Measurements from ENCODE around the gene NCKAP5. TPM values are rescaled to one million over a fixed set of nuclear protein-coding genes. Genes with fewer than 3 reads are reported as not detected.

NCKAP5 gene
- total and polyA plus RNA-seq, 4 donors, result 2.3 to 20.2 (median 8.1) TPM

DNA sequence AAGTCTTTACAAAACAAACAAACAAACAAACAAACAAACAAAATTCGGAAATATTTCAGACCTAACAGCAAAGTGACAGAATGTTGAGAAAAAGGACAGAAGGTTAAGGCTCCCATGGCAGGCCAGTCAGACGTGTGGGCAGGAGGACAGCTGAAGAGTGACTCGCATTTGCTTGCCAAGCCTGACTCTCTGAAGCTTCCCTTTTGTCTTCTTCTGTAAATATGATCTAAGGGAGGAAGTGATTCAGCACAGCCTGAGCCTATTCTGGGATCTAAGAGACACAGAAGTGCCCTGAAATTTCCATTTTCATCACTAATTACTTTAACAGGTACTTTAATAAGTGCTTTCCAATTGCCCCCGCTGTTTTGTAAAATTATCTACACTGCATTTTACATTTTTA, 764.2 kb downstream of the NCKAP5 start:
- TF ChIP-seq, protein P1, sequence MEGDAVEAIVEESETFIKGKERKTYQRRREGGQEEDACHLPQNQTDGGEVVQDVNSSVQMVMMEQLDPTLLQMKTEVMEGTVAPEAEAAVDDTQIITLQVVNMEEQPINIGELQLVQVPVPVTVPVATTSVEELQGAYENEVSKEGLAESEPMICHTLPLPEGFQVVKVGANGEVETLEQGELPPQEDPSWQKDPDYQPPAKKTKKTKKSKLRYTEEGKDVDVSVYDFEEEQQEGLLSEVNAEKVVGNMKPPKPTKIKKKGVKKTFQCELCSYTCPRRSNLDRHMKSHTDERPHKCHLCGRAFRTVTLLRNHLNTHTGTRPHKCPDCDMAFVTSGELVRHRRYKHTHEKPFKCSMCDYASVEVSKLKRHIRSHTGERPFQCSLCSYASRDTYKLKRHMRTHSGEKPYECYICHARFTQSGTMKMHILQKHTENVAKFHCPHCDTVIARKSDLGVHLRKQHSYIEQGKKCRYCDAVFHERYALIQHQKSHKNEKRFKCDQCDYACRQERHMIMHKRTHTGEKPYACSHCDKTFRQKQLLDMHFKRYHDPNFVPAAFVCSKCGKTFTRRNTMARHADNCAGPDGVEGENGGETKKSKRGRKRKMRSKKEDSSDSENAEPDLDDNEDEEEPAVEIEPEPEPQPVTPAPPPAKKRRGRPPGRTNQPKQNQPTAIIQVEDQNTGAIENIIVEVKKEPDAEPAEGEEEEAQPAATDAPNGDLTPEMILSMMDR (IDR thresholded peaks at IDR 0.05; ENCODE audit: control extremely low read depth, extremely low read depth), result no peak
- Histone ChIP-seq H3K27me3 (ENCODE audit: control insufficient read depth in 3 of 3, insufficient read depth in 3 of 3, low read length in 2 of 3) (no peaks in the 10 kb centered on the region), H3K4me3 (no peak overlapping the region), H3K9me3 (ENCODE audit: control insufficient read depth in 4 of 4, insufficient read depth in 3 of 4, low read length in 3 of 4) (no peaks in the 10 kb centered on the region), H3K4me1 (ENCODE audit: control insufficient read depth in 5 of 5, insufficient read depth in 5 of 5, low read length in 5 of 5) (peaks cover 0 to 1% (median 0%) of the 10 kb centered on the region in 5 donors), H3K9ac (ENCODE audit: insufficient read depth in 1 of 2, low read length in 2 of 2) (no peak overlapping the region), H3K36me3 (ENCODE audit: control insufficient read depth in 4 of 4, insufficient read depth in 4 of 4, low read length in 4 of 4) (no peaks in the 10 kb centered on the region), H3K27ac (ENCODE audit: low read depth in 1 of 2, low read length in 1 of 2) (no peak overlapping the region)
- ATAC-seq (ENCODE audit: insufficient read depth, low FRiP score) (no peak), DNase-seq (peak in 1 of 3 donors; percentile 19)
- 34 to 41% methylated on average over 4 of the region's 4 CpGs for WGBS, 2 donors

DNA sequence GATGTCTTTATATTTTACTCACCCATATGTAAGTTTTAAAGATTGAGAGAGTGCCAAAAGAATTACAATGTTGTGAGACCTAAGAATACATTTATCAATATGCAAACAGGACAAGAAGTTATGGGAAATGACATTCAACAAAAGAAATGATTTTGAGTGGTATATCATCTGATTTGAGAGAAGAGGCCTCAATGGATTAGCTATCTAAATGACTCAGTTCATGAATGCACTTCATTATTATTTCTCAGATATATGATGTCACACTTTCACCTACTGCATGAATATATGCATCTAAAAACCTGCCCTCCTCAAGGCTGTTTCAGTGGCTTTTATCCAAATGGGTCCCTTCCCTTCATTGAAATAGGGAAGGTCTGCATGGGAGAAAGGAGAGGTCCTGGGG, 769.9 kb downstream of the NCKAP5 start:
- no peak overlapping the region for H3K9ac ChIP-seq (ENCODE audit: insufficient read depth in 1 of 2, low read length in 2 of 2)
- no peak overlapping the region for H3K4me3 ChIP-seq
- H3K9me3 ChIP-seq (ENCODE audit: control insufficient read depth in 4 of 4, insufficient read depth in 3 of 4, low read length in 3 of 4), result no peaks in the 10 kb centered on the region
- no peak overlapping the region for H3K27ac ChIP-seq (ENCODE audit: low read depth in 1 of 2, low read length in 1 of 2)
- TF ChIP-seq, protein P1 (IDR thresholded peaks at IDR 0.05; ENCODE audit: control extremely low read depth, extremely low read depth), result no peak
- DNase-seq, result no peak
- H3K27me3 ChIP-seq (ENCODE audit: control insufficient read depth in 3 of 3, insufficient read depth in 3 of 3, low read length in 2 of 3), result no peaks in the 10 kb centered on the region
- H3K4me1 ChIP-seq (ENCODE audit: control insufficient read depth in 5 of 5, insufficient read depth in 5 of 5, low read length in 5 of 5), result no peaks in the 10 kb centered on the region
- H3K36me3 ChIP-seq (ENCODE audit: control insufficient read depth in 4 of 4, insufficient read depth in 4 of 4, low read length in 4 of 4), result no peaks in the 10 kb centered on the region
- no peak for ATAC-seq (ENCODE audit: insufficient read depth, low FRiP score)

DNA sequence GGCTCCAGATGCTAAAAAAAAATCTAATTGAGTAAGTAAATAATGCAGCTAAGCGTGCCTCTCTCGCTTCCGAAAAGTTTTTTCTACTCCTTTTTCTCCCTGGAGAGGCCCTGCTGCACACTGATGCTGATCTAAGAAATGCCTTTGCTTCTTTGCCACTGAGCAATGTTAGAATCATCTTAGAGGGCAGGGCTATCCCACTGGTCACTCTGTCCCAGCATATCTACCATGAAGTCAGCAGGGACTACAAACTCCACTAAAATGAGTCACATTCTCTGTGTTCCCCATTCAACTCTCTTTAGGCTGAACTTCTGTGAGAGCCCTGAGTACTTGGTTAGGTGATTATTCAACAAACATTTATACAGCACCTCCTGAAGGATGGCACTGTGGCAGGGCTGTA, 770.7 kb downstream of the NCKAP5 start:
- no peaks in the 10 kb centered on the region for H3K27me3 ChIP-seq (ENCODE audit: control insufficient read depth in 3 of 3, insufficient read depth in 3 of 3, low read length in 2 of 3)
- H3K9ac ChIP-seq (ENCODE audit: insufficient read depth in 1 of 2, low read length in 2 of 2), result no peak overlapping the region
- no peak overlapping the region for H3K4me3 ChIP-seq
- no peaks in the 10 kb centered on the region for H3K4me1 ChIP-seq (ENCODE audit: control insufficient read depth in 5 of 5, insufficient read depth in 5 of 5, low read length in 5 of 5)
- DNase-seq (no peak), ATAC-seq (ENCODE audit: insufficient read depth, low FRiP score) (no peak)
- 89 to 98% methylated on average over 3 of the region's 3 CpGs for WGBS, 2 donors
- no peaks in the 10 kb centered on the region for H3K9me3 ChIP-seq (ENCODE audit: control insufficient read depth in 4 of 4, insufficient read depth in 3 of 4, low read length in 3 of 4)
- H3K36me3 ChIP-seq (ENCODE audit: control insufficient read depth in 4 of 4, insufficient read depth in 4 of 4, low read length in 4 of 4), result no peaks in the 10 kb centered on the region
- H3K27ac ChIP-seq (ENCODE audit: low read depth in 1 of 2, low read length in 1 of 2), result no peak overlapping the region
- TF ChIP-seq, protein P1 (IDR thresholded peaks at IDR 0.05; ENCODE audit: control extremely low read depth, extremely low read depth), result no peak

DNA sequence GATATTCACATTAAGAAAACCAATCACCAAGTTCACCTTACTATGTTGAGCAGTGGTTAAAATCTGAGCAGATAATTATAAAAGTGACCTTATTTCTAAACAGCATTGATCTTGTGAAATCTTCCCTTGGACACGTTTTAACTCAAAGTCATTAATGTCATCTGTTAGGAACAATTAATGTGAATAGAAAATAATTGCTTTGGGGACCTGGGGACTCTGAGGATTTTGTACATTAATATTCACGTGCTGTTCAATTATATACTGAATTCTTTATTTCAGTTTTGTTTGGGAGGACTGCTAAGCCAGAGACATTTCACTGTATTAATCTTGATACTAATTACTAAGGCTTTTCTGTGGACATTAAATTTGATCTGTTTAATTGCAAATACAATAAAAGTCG, 771.2 kb downstream of the NCKAP5 start:
- no peaks in the 10 kb centered on the region for H3K27me3 ChIP-seq (ENCODE audit: control insufficient read depth in 3 of 3, insufficient read depth in 3 of 3, low read length in 2 of 3)
- H3K4me3 ChIP-seq, result no peak overlapping the region
- H3K9me3 ChIP-seq (ENCODE audit: control insufficient read depth in 4 of 4, insufficient read depth in 3 of 4, low read length in 3 of 4), result no peaks in the 10 kb centered on the region
- ATAC-seq (ENCODE audit: insufficient read depth, low FRiP score) (no peak), DNase-seq (no peak)
- H3K27ac ChIP-seq (ENCODE audit: low read depth in 1 of 2, low read length in 1 of 2), result no peak overlapping the region
- TF ChIP-seq, protein P1 (IDR thresholded peaks at IDR 0.05; ENCODE audit: control extremely low read depth, extremely low read depth), result no peak
- 74 to 80% methylated on average over 3 of the region's 3 CpGs for WGBS, 2 donors
- no peak overlapping the region for H3K9ac ChIP-seq (ENCODE audit: insufficient read depth in 1 of 2, low read length in 2 of 2)
- H3K4me1 ChIP-seq (ENCODE audit: control insufficient read depth in 5 of 5, insufficient read depth in 5 of 5, low read length in 5 of 5), result no peaks in the 10 kb centered on the region
- no peaks in the 10 kb centered on the region for H3K36me3 ChIP-seq (ENCODE audit: control insufficient read depth in 4 of 4, insufficient read depth in 4 of 4, low read length in 4 of 4)

Measured in lung (tissue), 12 donors.